Measurements from ENCODE around the gene DPYSL5.

DPYSL5 gene

GRCh38 chr2:26852405-26853306 is 4.7 kb downstream of the DPYSL5 start:
- peaks cover 4 to 8% of the 10 kb centered on the region in 2 donors for H3K4me1 Mint-ChIP-seq
- H3K27me3 Mint-ChIP-seq: peaks cover 41 to 44% of the 10 kb centered on the region in 2 donors
- no peak for ATAC-seq (replicated peaks)

GRCh38 chr2:26853751-26854150 is 5.8 kb downstream of the DPYSL5 start:
- DNase-seq (no peak), ATAC-seq (replicated peaks) (no peak)
- Mint-ChIP-seq H3K27me3 (peaks cover 41 to 45% of the 10 kb centered on the region in 2 donors), H3K27ac (no peak overlapping the region), H3K36me3 (no peaks in the 10 kb centered on the region), H3K4me1 (peaks cover 4 to 6% of the 10 kb centered on the region in 2 donors), H3K4me3 (no peak overlapping the region), H3K9me3 (no peaks in the 10 kb centered on the region)

More at GRCh38 chr2:26852405-26853306, 4.7 kb downstream of the DPYSL5 start:
- Mint-ChIP-seq H3K4me3 (no peak overlapping the region), H3K9me3 (no peaks in the 10 kb centered on the region), H3K36me3 (no peaks in the 10 kb centered on the region), H3K27ac (no peak overlapping the region)
- no peak for DNase-seq

GRCh38 chr2:26854283-26854827 is 6.4 kb downstream of the DPYSL5 start:
- Mint-ChIP-seq H3K36me3 (no peaks in the 10 kb centered on the region), H3K4me1 (no peaks in the 10 kb centered on the region), H3K4me3 (no peak overlapping the region), H3K27me3 (peaks cover 36 to 41% of the 10 kb centered on the region in 2 donors), H3K27ac (no peak overlapping the region), H3K9me3 (no peaks in the 10 kb centered on the region)
- DNase-seq (no peak), ATAC-seq (replicated peaks) (no peak)

- H3K27ac Mint-ChIP-seq: no peak overlapping the region
- H3K4me3 Mint-ChIP-seq: no peak overlapping the region
- no peaks in the 10 kb centered on the region for H3K4me1 Mint-ChIP-seq
- no peak for ATAC-seq (replicated peaks)
- H3K36me3 Mint-ChIP-seq: no peaks in the 10 kb centered on the region
- DNase-seq: no peak
- H3K9me3 Mint-ChIP-seq: no peaks in the 10 kb centered on the region
- peaks cover 38 to 47% of the 10 kb centered on the region in 2 donors for H3K27me3 Mint-ChIP-seq
Observed at GRCh38 chr2:26855466-26855865, 7.5 kb downstream of the DPYSL5 start.

GRCh38 chr2:26859622-26860021 is 11.7 kb downstream of the DPYSL5 start:
- DNase-seq (no peak), ATAC-seq (replicated peaks) (no peak)
- Mint-ChIP-seq H3K9me3 (no peaks in the 10 kb centered on the region), H3K4me1 (no peaks in the 10 kb centered on the region), H3K27ac (no peak overlapping the region), H3K4me3 (no peak overlapping the region), H3K36me3 (no peaks in the 10 kb centered on the region), H3K27me3 (peaks cover 28 to 42% of the 10 kb centered on the region in 2 donors)

- H3K36me3 Mint-ChIP-seq: no peaks in the 10 kb centered on the region
- H3K4me3 Mint-ChIP-seq: no peak overlapping the region
- no peaks in the 10 kb centered on the region for H3K9me3 Mint-ChIP-seq
- no peak for ATAC-seq (replicated peaks)
- no peak overlapping the region for H3K27ac Mint-ChIP-seq
- H3K4me1 Mint-ChIP-seq: no peaks in the 10 kb centered on the region
- peaks cover 28 to 39% of the 10 kb centered on the region in 2 donors for H3K27me3 Mint-ChIP-seq
- no peak for DNase-seq
Observed at GRCh38 chr2:26860211-26860850, 12.4 kb downstream of the DPYSL5 start.

GRCh38 chr2:26861610-26862224 is 13.8 kb downstream of the DPYSL5 start:
- H3K4me1 Mint-ChIP-seq: no peaks in the 10 kb centered on the region
- DNase-seq: no peak

GRCh38 chr2:26864226-26864625 is 16.3 kb downstream of the DPYSL5 start:
- H3K9me3 Mint-ChIP-seq: no peaks in the 10 kb centered on the region
- ATAC-seq (replicated peaks): no peak
- no peaks in the 10 kb centered on the region for H3K4me1 Mint-ChIP-seq
- H3K4me3 Mint-ChIP-seq: no peak overlapping the region
- H3K36me3 Mint-ChIP-seq: no peaks in the 10 kb centered on the region
- H3K27ac Mint-ChIP-seq: no peak overlapping the region
- DNase-seq: no peak
- peaks cover 33 to 44% of the 10 kb centered on the region in 2 donors for H3K27me3 Mint-ChIP-seq

More at GRCh38 chr2:26861610-26862224, 13.8 kb downstream of the DPYSL5 start:
- H3K9me3 Mint-ChIP-seq: no peaks in the 10 kb centered on the region
- H3K4me3 Mint-ChIP-seq: no peak overlapping the region
- peaks cover 30 to 33% of the 10 kb centered on the region in 2 donors for H3K27me3 Mint-ChIP-seq
- H3K36me3 Mint-ChIP-seq: no peaks in the 10 kb centered on the region
- H3K27ac Mint-ChIP-seq: no peak overlapping the region
- no peak for ATAC-seq (replicated peaks)

GRCh38 chr2:26864646-26865045 is 16.7 kb downstream of the DPYSL5 start:
- Mint-ChIP-seq H3K27ac (no peak overlapping the region), H3K4me1 (no peaks in the 10 kb centered on the region), H3K36me3 (no peaks in the 10 kb centered on the region), H3K9me3 (no peaks in the 10 kb centered on the region), H3K27me3 (peaks cover 29 to 44% of the 10 kb centered on the region in 2 donors), H3K4me3 (no peak overlapping the region)
- no peak for DNase-seq
- no peak for ATAC-seq (replicated peaks)

- Mint-ChIP-seq H3K27me3 (peaks cover 21 to 33% of the 10 kb centered on the region in 2 donors), H3K36me3 (no peaks in the 10 kb centered on the region), H3K27ac (no peak overlapping the region), H3K4me1 (no peaks in the 10 kb centered on the region), H3K9me3 (no peaks in the 10 kb centered on the region), H3K4me3 (no peak overlapping the region)
- no peak for DNase-seq
- ATAC-seq (replicated peaks): no peak
Observed at GRCh38 chr2:26870585-26871095, 22.7 kb downstream of the DPYSL5 start.

- no peak for DNase-seq
- H3K36me3 Mint-ChIP-seq: no peaks in the 10 kb centered on the region
- H3K4me3 Mint-ChIP-seq: no peak overlapping the region
- ATAC-seq (replicated peaks): no peak
- peaks cover 15 to 25% of the 10 kb centered on the region in 2 donors for H3K27me3 Mint-ChIP-seq
- no peak overlapping the region for H3K27ac Mint-ChIP-seq
- H3K9me3 Mint-ChIP-seq: no peaks in the 10 kb centered on the region
- H3K4me1 Mint-ChIP-seq: no peaks in the 10 kb centered on the region
Observed at GRCh38 chr2:26873286-26873983, 25.5 kb downstream of the DPYSL5 start.

GRCh38 chr2:26874514-26874913 is 26.6 kb downstream of the DPYSL5 start:
- Mint-ChIP-seq H3K9me3 (no peaks in the 10 kb centered on the region), H3K27ac (no peak overlapping the region), H3K4me3 (no peak overlapping the region)

GRCh38 chr2:26875065-26875634 is 27.2 kb downstream of the DPYSL5 start:
- ATAC-seq (replicated peaks) (no peak), DNase-seq (no peak)
- no peak overlapping the region for H3K27ac Mint-ChIP-seq
- H3K36me3 Mint-ChIP-seq: no peaks in the 10 kb centered on the region
- peaks cover 19% of the 10 kb centered on the region in 2 donors for H3K27me3 Mint-ChIP-seq
- H3K9me3 Mint-ChIP-seq: no peaks in the 10 kb centered on the region
- H3K4me1 Mint-ChIP-seq: no peaks in the 10 kb centered on the region
- H3K4me3 Mint-ChIP-seq: no peak overlapping the region

More at GRCh38 chr2:26874514-26874913, 26.6 kb downstream of the DPYSL5 start:
- Mint-ChIP-seq H3K36me3 (no peaks in the 10 kb centered on the region), H3K4me1 (no peaks in the 10 kb centered on the region), H3K27me3 (peaks cover 19 to 21% of the 10 kb centered on the region in 2 donors)
- DNase-seq: no peak
- ATAC-seq (replicated peaks): no peak
